ENCODE data around the gene CLDN6.

CLDN6 gene

GRCh38 chr16:3060339-3061127 is 42.5 kb upstream of the CLDN6 start:
- no peak for DNase-seq (ENCODE audit: low read depth in 2 of 2)
- no peak overlapping the region for H3K4me3 ChIP-seq (replicated peaks in 1 of 2; ENCODE audit: low read depth in 2 of 2, low read length in 2 of 2)
- no peak for TF ChIP-seq CTCF (IDR thresholded peaks at IDR 0.05; ENCODE audit: low read depth, low read length)

GRCh38 chr16:3059723-3060242 is 41.8 kb upstream of the CLDN6 start:
- DNase-seq (ENCODE audit: low read depth in 2 of 2), result no peak
- TF ChIP-seq CTCF (IDR thresholded peaks at IDR 0.05; ENCODE audit: low read depth, low read length), result no peak
- peak overlapping the region; percentile 25 to 82 for H3K4me3 ChIP-seq (replicated peaks in 1 of 2; ENCODE audit: low read depth in 2 of 2, low read length in 2 of 2)

GRCh38 chr16:3059041-3059722 is 41.2 kb upstream of the CLDN6 start:
- peak overlapping the region; percentile 82 to 96 for H3K4me3 ChIP-seq (replicated peaks in 1 of 2; ENCODE audit: low read depth in 2 of 2, low read length in 2 of 2)
- DNase-seq (ENCODE audit: low read depth in 2 of 2), result peak; percentile 84 to 92
- TF ChIP-seq CTCF (IDR thresholded peaks at IDR 0.05; ENCODE audit: low read depth, low read length), result peak; percentile 46

- peak overlapping the region; percentile 82 to 96 for H3K4me3 ChIP-seq (replicated peaks in 1 of 2; ENCODE audit: low read depth in 2 of 2, low read length in 2 of 2)
- peak; percentile 39 to 43 for DNase-seq (ENCODE audit: low read depth in 2 of 2)
- no peak for TF ChIP-seq CTCF (IDR thresholded peaks at IDR 0.05; ENCODE audit: low read depth, low read length)
These were observed 40.4 kb upstream of the CLDN6 start for GRCh38 chr16:3058139-3059030.

- H3K4me3 ChIP-seq (replicated peaks in 1 of 2; ENCODE audit: low read depth in 2 of 2, low read length in 2 of 2), result peak overlapping the region; percentile 8 to 82
- no peak for TF ChIP-seq CTCF (IDR thresholded peaks at IDR 0.05; ENCODE audit: low read depth, low read length)
- no peak for DNase-seq (ENCODE audit: low read depth in 2 of 2)
These were observed 39.5 kb upstream of the CLDN6 start for GRCh38 chr16:3057181-3058138.

Data from cardiac fibroblast (primary cell).